HUES64 (cell line): ENCODE results near the gene TACC2.

ENCODE experiments used
- H3K27ac ChIP-seq: 2 replicates; pipeline ENCODE4 v1.7.0; 2013; ENCODE audit warnings: low read depth, low read length, inconsistent platforms
- H3K27me3 ChIP-seq: 2 replicates; pipeline ENCODE4 v1.6.1; 2013; ENCODE audit warnings: mild to moderate bottlenecking, low read length; ENCODE audit not compliant: insufficient read depth
- H3K36me3 ChIP-seq: 2 replicates; pipeline ENCODE4 v1.6.1; 2013; ENCODE audit warnings: mild to moderate bottlenecking, low read length; ENCODE audit not compliant: insufficient read depth
- H3K4me1 ChIP-seq: 2 replicates; pipeline ENCODE4 v1.6.1; 2013; ENCODE audit warnings: mild to moderate bottlenecking, low read length, moderate library complexity; ENCODE audit not compliant: insufficient read depth
- H3K4me3 ChIP-seq: 2 replicates; pipeline ENCODE4 v1.5.1; 2013; ENCODE audit warnings: mild to moderate bottlenecking, low read length, moderate library complexity
- H3K9ac ChIP-seq: 2 replicates; pipeline ENCODE4 v1.6.1; 2013; ENCODE audit warnings: mild to moderate bottlenecking, low read depth, low read length
- H3K9me3 ChIP-seq: 2 replicates; pipeline ENCODE4 v1.6.1; 2013; ENCODE audit warnings: low read depth, low read length; ENCODE audit not compliant: insufficient read depth
- WGBS: fragments of 150-250, 120-280 bp; methylation state at CpG from one replicate; pipeline ENCODE4 v1.1.7; 2013; ENCODE audit warnings: missing lambda C conversion rate; 5-methylcytosine and 5-hydroxymethylcytosine counted together

The TACC2 gene

DNA sequence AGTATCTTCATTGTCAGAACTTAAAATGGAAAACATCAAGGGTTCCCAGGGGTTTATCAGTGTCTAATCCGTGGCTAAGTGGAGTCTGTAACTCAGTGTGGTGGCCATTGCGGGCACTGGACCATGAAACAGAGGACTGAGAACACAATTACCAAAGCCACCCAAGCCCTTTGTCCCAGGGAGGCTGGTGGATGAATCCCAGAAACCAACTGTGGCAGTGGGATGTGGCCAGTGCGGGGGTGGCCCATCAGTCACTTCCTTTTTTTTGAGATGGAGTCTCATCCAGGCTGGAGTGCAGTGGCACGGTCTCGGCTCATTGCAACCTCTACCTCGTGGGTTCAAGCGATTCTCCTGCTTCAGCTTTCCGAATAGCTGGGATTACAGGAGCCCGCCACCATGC lies 61.8 kb downstream of the TACC2 start:
- Histone ChIP-seq H3K27ac (no peak overlapping the region), H3K36me3 (no peaks in the 10 kb centered on the region), H3K4me3 (no peak overlapping the region), H3K27me3 (no peaks in the 10 kb centered on the region), H3K4me1 (0 out of 2 replicates have a peak, but pooled peaks cover 3% of the 10 kb centered on the region), H3K9me3 (no peaks in the 10 kb centered on the region), H3K9ac (no peak overlapping the region)
- WGBS: 94% methylated on average over 9 of the region's 9 CpGs

DNA sequence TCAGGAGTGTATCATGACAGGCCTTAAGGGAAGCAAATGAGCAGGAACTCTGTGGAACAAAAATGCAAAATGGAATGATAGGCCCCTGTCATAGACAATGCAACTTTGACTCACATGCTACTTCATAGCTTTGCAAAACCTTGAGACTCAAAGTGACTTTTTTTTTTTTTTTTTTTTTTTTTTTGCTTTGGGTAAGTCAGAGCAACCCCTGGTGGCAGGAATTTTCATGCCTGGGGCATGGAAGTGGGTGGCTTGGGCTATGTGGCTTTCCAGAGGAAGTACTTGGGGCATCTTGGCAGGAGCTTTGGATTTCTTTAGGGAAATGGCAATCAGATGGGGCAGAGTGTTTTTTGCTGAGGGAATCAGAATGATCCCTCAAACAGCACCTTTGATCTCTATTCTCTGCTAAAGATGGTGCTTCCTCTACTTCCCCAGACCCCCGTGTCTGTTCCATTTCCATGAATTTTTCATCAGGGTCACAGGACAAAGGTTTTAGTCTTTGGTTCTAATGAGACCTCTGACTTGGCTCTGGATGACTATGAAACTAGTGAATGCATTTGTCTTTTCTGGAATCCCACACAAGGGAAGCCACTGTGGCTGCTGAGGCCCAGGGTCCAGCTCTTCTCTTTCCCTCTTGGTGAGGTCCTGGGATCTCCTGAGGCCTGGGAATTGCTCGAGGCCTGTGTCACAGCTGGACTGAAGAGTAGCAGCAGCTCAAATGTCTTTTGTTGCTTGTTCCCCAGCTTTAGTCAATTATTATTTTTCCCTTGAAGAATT lies 62.8 kb downstream of the TACC2 start:
- no peaks in the 10 kb centered on the region for H3K36me3 ChIP-seq
- WGBS: 94% methylated on average over 2 of the region's 2 CpGs
- H3K9me3 ChIP-seq: no peaks in the 10 kb centered on the region
- H3K4me1 ChIP-seq: 0 out of 2 replicates have a peak, but pooled peaks cover 3% of the 10 kb centered on the region
- H3K9ac ChIP-seq: no peak overlapping the region
- H3K27me3 ChIP-seq: no peaks in the 10 kb centered on the region
- no peak overlapping the region for H3K4me3 ChIP-seq
- H3K27ac ChIP-seq: no peak overlapping the region

DNA sequence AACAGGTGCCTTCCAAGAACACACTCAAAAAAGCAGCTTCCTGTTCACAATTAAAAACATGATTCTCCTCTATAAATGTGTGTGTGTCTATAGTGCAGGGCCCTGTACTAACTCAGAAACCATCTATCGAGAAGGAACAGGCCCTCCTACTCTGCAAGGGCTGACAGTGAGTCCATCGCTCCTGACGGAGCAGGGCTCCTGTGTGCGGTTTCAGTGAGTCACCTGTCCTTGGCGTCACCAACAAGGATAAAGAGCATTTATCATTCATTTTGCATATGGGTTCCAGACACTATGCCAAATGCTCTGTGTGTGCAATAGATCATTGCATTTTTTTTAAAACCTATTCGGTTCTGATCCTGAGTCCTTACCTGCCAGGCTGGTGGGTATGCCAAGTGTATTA lies 63.7 kb downstream of the TACC2 start:
- no peak overlapping the region for H3K9ac ChIP-seq
- H3K4me3 ChIP-seq: no peak overlapping the region
- H3K4me1 ChIP-seq: 0 out of 2 replicates have a peak, but pooled peaks cover 3% of the 10 kb centered on the region
- H3K27me3 ChIP-seq: no peaks in the 10 kb centered on the region
- H3K27ac ChIP-seq: no peak overlapping the region
- 98% methylated on average over 6 of the region's 6 CpGs for WGBS
- H3K9me3 ChIP-seq: no peaks in the 10 kb centered on the region
- no peaks in the 10 kb centered on the region for H3K36me3 ChIP-seq

DNA sequence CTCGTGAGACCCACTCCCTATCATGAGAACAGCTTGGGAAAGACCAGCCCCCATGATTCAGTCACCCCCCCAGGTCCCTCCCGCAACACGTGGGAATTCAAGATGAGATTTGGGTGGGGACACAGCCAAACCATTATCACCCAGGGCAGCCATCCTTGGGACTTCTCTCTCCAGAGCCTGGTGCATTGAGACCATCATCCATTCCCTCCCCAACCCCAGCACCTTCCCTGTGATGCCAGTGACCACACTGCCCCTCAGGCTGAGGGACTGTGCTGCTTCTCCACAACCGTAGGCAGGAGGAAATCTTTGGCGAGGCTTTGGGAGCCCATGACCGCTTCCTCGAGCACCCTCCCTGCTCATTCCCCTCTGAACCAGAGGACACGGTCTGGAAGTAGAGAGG lies 64.4 kb downstream of the TACC2 start:
- H3K4me3 ChIP-seq: no peak overlapping the region
- H3K9ac ChIP-seq: no peak overlapping the region
- H3K9me3 ChIP-seq: no peaks in the 10 kb centered on the region
- H3K36me3 ChIP-seq: no peaks in the 10 kb centered on the region
- H3K4me1 ChIP-seq: 0 out of 2 replicates have a peak, but pooled peaks cover 3% of the 10 kb centered on the region
- no peaks in the 10 kb centered on the region for H3K27me3 ChIP-seq
- WGBS: 94% methylated on average over 8 of the region's 8 CpGs
- no peak overlapping the region for H3K27ac ChIP-seq

DNA sequence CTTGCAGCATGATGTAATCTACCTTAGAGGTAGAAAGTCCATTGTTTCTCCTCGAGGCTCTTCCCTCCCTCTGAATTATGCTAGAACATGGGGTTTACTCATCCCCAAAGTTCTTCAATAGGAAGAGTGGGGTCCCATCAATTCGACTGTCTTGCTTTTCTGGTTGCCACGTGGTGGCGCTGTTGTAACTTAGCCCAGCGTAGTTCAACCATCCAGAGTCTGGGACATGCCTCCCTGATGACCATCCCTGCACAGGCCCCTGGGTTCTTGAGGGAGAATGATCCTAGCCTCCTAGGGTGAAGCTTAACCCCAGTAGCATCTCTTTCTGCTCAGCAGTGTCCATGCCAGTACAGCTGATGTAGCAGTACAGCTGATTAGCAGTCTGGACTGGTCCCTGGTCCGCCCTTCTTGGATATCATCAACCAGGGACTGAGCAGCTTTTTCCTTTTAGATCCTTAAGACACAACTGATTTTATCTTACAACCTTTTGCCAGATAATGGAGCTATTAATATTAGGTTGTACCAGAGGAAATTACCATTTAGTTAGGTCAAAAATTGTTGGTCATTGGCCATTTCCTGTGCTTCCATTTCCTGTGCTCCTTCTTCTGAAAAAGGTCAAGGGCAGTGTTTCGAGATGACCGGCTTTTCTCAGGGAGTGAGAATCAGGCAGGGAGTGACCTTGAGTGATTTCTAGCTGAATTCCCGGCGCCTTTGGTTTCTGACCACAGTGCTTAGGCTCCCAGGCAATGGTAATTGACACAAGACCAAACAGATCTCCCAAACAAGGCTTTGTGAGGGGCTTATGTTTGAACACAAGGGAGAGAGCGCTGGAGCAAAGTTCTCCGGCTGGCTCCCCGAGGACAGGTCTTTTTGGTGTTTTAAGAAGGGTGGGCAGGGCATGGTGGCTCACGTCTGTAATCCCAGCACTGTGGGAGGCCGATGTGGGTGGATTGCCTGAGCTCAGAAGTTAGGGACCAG lies 65.4 kb downstream of the TACC2 start:
- Histone ChIP-seq H3K27me3 (no peaks in the 10 kb centered on the region), H3K36me3 (no peaks in the 10 kb centered on the region), H3K4me3 (no peak overlapping the region), H3K27ac (no peak overlapping the region), H3K9ac (no peak overlapping the region), H3K9me3 (no peaks in the 10 kb centered on the region), H3K4me1 (no peaks in the 10 kb centered on the region)
- WGBS: 60% methylated on average over 15 of the region's 15 CpGs

DNA sequence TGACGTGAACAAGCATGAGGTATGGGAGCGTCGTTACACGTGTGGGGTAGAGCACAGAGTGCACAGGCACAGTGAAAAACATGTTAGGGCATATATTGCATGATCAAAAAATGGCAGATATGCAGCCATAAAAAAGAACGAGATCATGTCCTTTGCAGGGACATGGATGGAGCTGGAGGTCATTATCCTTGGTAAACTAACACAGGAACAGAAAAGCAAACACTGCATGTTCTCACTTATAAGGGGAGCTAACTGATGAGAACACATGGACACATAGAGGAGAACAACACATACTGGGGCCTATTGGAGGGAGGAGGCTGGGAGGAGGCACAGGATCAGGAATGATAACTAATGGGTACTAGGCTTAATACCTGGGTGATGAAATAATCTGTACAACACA lies 66.3 kb downstream of the TACC2 start:
- H3K27ac ChIP-seq: no peak overlapping the region
- H3K4me1 ChIP-seq: 0 out of 2 replicates have a peak, but pooled peaks cover 2% of the 10 kb centered on the region
- no peaks in the 10 kb centered on the region for H3K27me3 ChIP-seq
- 96% methylated on average over 5 of the region's 5 CpGs for WGBS
- no peak overlapping the region for H3K4me3 ChIP-seq
- H3K36me3 ChIP-seq: no peaks in the 10 kb centered on the region
- no peaks in the 10 kb centered on the region for H3K9me3 ChIP-seq
- H3K9ac ChIP-seq: no peak overlapping the region

DNA sequence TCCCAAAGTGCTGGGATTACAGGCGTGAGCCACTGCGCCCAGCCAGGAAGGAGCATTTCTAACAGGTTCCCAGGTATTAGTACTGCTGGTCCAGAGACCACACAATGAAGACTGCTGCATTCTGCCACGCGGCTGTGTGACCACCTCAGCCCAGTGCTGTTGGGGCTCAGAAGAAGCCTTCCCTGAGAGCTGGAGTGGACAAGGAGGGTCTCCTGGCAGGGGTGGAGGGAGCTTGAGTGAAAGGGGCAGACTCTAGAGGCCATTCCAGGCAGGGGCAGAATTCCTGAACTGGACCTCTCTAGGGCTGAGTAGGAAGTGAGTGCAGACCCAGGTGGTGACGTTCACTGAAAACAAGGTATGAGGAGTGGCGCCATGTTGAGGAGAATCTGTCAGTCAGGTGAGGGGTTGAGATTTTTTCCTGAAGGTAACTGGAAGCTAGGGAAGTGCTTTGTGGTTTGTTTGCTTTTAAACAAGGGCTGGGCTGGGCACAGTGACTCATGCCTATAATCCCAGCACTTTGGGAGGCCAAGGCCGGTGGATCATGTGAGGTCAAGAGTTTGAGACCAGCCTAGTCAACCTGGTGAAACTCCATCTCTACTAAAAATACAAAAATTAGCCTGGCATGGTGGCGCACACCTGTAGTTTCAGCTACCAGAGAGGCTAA lies 67.6 kb downstream of the TACC2 start:
- H3K36me3 ChIP-seq: no peaks in the 10 kb centered on the region
- H3K27me3 ChIP-seq: no peaks in the 10 kb centered on the region
- no peak overlapping the region for H3K9ac ChIP-seq
- no peak overlapping the region for H3K27ac ChIP-seq
- no peak overlapping the region for H3K4me3 ChIP-seq
- H3K4me1 ChIP-seq: 0 out of 2 replicates have a peak, but pooled peaks cover 2% of the 10 kb centered on the region
- WGBS: 94% methylated on average over 8 of the region's 8 CpGs
- no peaks in the 10 kb centered on the region for H3K9me3 ChIP-seq

DNA sequence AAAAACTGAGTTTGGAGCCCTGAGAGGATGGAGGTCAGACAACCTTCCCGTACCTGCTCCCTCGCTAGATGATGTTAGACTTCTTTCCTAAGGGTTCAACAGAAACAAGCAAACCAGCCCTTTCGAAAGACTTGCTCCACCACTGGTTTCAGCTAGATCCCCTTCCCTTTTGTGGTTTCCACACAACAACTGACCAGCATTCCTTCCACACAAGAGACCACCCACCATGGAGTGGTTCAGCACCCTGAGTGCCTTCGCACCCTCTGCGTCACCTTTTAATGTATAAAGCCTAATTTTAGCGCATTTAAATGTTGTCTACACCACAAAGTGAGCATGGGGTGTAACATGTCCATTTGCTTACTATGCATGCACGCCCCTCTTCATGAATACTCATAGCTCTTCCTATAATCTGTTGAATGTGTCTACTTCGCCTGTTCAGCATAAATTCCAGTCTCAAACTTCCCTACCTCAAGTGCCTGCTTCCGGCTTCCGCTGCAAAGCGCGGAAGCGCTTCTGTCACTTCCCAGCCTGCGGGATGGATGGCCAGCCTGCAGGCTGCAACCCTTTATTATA lies 69.0 kb downstream of the TACC2 start:
- no peak overlapping the region for H3K4me3 ChIP-seq
- H3K27ac ChIP-seq: no peak overlapping the region
- WGBS: 83% methylated on average over 14 of the region's 14 CpGs
- no peaks in the 10 kb centered on the region for H3K36me3 ChIP-seq
- H3K9ac ChIP-seq: no peak overlapping the region
- no peaks in the 10 kb centered on the region for H3K27me3 ChIP-seq
- 0 out of 2 replicates have a peak, but pooled peaks cover 2% of the 10 kb centered on the region for H3K4me1 ChIP-seq
- no peaks in the 10 kb centered on the region for H3K9me3 ChIP-seq

DNA sequence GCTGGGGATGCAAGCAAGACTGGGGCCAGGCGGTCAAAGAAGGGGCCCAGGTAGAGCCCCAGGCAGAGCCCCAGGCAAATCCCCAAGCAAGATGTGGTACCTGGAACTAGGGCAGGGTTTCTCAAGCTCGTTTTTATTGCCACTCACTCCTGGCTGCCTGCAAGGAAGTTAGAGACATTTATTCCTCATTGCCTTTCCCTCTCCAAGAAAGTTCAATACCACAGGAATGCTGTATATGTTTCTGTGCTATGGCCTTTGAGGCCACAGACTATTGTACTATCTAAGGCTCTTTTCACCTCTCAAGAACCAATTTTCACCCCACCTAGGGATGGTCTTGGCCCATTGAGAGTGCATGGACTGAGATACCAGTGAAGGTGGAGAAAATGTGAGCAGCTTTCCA lies 71.3 kb downstream of the TACC2 start:
- Histone ChIP-seq H3K9me3 (no peaks in the 10 kb centered on the region), H3K4me3 (no peak overlapping the region), H3K4me1 (peaks cover 7% of the 10 kb centered on the region; the same call in 1 of the 2 replicates), H3K27ac (no peak overlapping the region), H3K27me3 (no peaks in the 10 kb centered on the region), H3K36me3 (no peaks in the 10 kb centered on the region), H3K9ac (no peak overlapping the region)
- 92% methylated on average over 2 of the region's 2 CpGs for WGBS

DNA sequence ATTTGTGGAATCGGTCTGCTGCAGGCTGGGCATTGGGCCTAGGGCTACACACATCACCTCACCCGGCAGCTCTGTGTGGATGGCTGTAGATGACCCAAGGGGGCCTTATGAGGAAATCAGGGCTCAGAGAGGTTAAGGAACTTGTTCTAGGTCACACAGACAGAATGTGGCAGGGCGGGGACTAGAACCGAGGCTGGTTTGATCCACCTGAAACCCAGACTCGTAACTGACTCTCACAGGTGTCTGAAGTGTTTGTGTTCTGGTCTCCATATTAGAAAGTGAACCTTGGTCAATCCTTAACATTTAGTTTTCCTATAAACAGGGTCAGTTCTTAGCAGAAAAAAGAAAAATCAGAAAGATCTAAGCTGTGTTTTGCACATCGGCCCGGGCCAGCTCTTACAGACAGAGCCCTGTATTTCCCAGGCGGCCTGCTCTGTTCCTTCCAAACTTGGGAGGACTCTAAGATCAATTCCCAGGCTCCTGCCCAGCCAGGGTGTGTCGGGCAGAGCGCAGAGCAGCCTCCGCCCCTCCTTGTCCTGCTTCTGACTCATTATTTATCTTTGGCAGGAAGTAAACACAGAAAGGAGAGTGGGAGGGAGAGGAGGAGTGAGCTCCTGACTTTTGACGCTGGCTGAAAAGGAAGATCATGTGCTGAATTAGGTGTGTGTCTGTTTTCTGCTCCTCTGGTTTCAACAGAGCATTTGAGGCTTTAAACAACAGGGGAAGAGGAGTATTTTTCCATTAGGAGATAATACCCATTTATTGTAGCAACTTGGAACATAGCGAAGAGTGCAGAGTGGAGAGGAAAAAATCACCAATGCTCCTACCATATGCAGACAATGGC lies 74.1 kb downstream of the TACC2 start:
- Histone ChIP-seq H3K27me3 (no peaks in the 10 kb centered on the region), H3K9ac (no peak overlapping the region), H3K9me3 (no peaks in the 10 kb centered on the region), H3K36me3 (no peaks in the 10 kb centered on the region), H3K4me1 (peaks cover 7% of the 10 kb centered on the region; the same call in 1 of the 2 replicates), H3K27ac (peak overlapping the region; percentile 39; the same call in 1 of the 2 replicates), H3K4me3 (no peak overlapping the region)
- 52% methylated on average over 12 of the region's 13 CpGs for WGBS
